ENCODE measurements around the gene CCNJL.

The CCNJL gene

GRCh38 chr5:160221082-160221481 lies 91.3 kb downstream of the CCNJL start:
- DNase-seq (ENCODE audit: low spot score), result no peak

GRCh38 chr5:160219356-160219755 lies 93.0 kb downstream of the CCNJL start:
- no peak for DNase-seq (ENCODE audit: low spot score)

DNA sequence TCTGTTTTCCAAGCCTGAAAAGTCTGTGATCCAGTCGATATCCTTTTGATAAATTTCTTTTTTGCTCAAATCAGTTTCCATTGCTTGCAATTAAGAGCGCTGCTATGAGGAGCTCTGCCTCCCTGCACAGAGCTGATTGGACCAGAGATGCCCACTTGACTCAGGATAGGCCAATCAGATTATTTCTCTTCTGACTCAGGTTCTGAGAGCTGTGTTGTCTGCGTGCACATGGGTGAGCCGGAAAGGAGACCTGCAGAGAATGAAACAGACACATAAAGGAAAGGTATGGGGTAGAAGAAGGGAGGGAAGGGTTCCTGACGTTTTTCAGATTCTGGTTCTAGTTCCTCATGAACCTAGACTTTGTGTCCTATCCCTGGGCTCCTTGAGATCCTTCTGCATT lies 98.8 kb downstream of the CCNJL start:
- DNase-seq (ENCODE audit: low spot score), result no peak

DNA sequence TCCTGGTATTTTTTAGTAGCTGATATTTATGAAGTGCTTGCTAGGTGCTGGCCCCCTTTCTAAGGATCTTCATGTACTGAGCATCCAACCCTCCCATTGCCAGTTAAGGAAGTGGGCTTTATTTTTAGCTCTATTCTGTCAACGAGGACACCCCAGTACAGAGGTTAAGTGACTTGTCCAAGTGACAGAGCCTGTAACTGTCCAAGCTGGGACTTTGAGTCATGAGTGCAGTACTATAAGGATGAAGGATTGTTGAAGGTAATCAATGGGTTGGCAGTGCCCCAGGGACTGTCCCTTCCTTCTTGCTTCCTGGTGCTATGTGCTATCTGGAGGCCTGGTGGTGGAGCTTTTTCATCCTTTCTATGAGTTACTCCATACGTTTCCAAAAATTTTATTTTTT lies 101.0 kb downstream of the CCNJL start:
- no peak for DNase-seq (ENCODE audit: low spot score)

- no peak for DNase-seq (ENCODE audit: low spot score)
Measured at GRCh38 chr5:160210606-160211005, 101.8 kb downstream of the CCNJL start.

- DNase-seq (ENCODE audit: low spot score), result no peak
Measured at GRCh38 chr5:160209917-160210316, 102.4 kb downstream of the CCNJL start.

DNA sequence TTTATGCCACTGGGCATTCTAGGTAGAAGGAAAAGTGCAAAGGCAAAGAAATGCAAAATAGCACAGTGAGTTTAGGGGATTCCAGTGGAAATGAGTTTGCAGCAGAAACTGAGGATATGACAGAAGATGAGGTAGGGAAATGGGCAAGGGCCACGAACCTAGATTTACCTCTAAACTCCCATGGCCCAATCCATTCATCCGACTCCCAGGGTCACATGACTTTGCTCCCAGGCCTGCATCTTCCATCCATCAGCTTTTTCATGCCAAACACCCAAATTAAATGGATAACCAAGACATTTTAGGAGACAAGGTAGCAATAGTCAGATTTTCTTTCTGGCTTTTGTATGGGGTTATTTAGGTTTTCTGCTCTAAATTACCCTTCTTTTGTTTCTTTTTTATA lies 105.3 kb downstream of the CCNJL start:
- no peak for DNase-seq (ENCODE audit: low spot score)

Data from CD4-positive, alpha-beta T cell treated with Interleukin-2 at 100 ng/mL for 4 hours (primary cell).